Amygdala (tissue), 56 donors: ENCODE results near the gene FFAR1.

ENCODE experiments used
- DNase-seq, 56 donors: peaks; one replicate each; lab custom pipeline; 2025; lab: John Stamatoyannopoulos, UW

Gene FFAR1

DNA sequence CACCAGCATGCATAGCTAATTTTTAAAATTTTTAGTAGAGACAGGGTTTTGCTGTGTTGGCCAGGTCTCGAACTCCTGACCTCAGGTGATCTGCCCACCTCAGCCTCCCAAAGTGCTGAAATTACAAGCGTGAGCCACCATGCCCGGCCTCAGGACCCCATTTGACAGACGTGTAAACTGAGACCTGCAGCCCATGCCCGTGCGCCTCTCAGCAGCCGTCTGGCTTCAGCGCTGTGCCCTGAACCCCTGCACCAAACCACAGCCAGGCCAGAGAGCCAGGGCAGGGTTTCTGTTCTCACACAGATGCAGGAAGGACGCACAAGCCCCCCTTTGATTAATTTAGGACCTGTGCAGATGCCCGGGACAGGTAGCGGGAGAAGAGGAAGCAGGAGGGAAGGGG is 7.3 kb upstream of the FFAR1 start:
- DNase-seq = no peak

DNA sequence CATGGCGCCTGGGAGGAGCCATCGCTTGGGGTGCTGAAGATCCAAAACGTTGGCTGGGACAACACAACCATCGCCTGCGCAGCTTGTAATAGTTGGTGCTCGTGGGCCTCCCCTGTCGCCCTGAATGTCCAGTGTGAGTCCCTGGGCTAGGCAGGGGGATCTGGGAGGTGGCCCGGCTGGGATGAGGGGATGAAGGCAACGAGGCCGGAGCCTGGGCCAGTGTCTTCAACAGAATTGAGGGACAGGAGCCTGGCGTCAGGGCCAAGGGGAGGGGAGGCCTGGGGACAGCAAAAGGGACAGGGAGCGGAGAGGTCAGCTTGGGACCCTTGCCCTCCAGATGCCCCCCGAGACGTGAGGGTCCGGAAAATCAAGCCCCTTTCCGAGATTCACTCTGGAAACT is 6.7 kb upstream of the FFAR1 start:
- DNase-seq = no peak

DNA sequence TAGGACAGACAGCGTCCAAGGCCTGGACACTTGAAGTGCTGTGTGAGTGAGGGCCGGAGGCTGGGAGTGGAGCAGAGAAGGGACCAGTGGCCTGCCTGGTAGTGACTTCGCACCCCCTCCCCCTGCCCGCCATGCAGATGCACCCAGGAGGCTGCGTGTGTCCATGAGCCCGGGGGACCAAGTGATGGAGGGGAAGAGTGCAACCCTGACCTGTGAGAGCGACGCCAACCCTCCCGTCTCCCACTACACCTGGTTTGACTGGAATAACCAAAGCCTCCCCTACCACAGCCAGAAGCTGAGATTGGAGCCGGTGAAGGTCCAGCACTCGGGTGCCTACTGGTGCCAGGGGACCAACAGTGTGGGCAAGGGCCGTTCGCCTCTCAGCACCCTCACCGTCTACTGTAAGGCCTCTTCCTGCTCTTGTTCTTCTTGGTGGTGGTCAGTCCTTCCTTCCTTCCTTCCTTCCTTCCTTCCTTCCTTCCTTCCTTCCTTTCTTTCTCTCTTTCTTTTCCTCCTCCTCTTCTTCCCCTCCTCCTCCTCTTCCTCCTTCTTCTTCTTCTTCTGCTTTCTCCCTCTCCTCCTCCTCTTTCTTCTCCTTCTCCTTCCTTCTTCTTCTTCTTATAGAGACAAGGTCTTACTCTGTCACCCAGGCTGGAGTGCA is 6.0 kb upstream of the FFAR1 start:
- no peak for DNase-seq

DNA sequence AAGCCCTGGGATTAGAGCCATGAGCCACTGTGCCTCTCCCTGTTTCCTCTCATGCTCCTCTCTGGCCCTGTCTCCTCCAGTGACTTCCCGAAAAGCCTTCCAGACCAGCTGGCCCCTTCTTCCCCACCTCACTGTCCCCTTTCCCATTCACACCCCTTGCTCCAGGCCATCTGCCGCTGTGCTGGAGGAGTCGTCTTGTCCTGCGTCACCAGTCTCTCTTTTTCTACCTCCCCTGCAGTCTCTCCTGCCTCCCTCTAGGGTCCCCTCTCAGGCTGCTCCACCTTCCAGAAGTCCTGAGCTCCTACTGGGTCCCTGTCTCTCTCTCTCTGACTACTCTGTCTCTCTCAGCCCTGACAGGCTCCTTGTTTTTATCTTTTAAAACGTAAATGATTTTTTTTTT is 5.3 kb upstream of the FFAR1 start:
- no peak for DNase-seq

DNA sequence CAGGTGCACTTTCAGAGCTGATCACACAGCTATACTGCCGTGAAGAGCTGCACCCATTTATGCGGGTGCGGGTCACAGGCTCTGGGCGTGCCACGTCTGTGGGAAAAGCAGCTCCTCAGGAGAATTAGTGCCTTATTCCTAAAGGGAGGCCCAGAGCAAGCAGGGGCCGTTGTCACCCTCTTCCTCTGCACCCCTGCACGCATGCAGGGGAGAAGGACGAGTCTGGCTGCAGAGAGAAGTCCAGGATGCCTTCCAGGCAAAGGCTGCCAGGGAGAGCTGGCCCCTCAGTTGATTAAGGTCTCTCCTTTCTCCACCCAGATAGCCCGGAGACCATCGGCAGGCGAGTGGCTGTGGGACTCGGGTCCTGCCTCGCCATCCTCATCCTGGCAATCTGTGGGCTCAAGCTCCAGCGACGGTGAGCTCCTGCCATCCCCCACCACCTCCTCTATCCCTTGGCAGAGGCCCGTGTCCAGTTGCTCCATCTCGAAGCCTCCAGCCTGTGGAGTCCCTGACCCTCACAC is 3.1 kb upstream of the FFAR1 start:
- no peak for DNase-seq

DNA sequence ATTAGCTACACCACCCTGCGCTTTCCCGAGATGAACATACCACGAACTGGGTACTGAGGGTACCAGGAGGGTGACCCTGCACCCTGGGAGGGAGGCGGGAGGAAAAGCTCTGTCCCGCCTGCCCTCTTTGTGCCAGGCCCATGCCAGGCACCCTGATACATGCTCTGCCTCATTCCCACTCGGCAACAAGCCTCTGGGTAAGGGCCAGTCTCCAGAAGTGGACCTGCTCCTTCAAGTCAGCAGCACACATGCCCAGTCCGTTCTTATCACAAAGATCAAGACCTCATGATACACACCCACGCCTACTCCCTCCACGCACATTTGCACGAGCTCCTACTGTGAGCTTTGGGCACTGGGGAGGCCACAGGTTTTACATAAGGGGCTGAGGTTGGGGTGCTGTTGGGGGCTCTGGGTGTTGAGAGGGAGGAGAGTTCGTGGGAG is 2.0 kb upstream of the FFAR1 start:
- DNase-seq = no peak

DNA sequence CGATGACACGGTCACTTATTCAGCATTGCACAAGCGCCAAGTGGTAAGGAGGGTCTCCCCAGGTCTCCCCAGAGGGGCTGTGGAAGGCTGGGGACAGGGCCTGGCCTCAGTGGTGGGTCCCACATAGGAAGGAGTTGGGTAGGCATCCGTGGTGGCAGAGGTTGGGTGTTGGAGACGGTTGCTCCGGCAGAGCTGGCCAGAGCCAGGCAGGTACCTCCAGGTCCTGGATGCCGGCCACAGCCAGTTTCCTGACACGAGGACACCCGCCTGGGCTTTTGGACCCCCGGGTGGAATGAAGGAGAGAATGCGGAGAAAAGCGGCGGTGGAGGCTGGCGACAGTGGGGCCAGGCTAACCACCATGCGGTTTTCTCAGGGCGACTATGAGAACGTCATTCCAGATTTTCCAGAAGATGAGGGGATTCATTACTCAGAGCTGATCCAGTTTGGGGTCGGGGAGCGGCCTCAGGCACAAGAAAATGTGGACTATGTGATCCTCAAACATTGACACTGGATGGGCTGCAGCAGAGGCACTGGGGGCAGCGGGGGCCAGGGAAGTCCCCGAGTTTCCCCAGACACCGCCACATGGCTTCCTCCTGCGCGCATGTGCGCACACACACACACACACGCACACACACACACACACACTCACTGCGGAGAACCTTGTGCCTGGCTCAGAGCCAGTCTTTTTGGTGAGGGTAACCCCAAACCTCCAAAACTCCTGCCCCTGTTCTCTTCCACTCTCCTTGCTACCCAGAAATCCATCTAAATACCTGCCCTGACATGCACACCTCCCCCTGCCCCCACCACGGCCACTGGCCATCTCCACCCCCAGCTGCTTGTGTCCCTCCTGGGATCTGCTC is 1.3 kb upstream of the FFAR1 start:
- DNase-seq = no peak

DNA sequence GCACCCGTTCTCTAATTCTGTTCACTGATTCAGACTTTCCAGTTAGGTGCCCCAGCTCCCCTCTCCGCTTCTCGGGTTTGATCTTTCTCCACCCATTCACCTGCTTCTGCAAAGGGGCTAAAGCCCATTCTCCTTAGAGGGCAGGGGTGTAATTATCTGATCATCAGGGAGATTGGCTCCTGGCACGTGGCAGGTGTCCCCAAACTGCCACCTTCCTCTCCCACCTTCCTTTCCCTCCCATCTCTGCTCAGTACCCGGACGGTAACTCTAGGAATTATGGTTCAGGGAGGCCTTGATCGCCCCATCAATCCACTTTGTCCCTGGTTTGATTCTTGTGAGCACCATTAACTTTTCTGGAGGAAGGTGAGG is 212 bp downstream of the FFAR1 start:
- no peak for DNase-seq

DNA sequence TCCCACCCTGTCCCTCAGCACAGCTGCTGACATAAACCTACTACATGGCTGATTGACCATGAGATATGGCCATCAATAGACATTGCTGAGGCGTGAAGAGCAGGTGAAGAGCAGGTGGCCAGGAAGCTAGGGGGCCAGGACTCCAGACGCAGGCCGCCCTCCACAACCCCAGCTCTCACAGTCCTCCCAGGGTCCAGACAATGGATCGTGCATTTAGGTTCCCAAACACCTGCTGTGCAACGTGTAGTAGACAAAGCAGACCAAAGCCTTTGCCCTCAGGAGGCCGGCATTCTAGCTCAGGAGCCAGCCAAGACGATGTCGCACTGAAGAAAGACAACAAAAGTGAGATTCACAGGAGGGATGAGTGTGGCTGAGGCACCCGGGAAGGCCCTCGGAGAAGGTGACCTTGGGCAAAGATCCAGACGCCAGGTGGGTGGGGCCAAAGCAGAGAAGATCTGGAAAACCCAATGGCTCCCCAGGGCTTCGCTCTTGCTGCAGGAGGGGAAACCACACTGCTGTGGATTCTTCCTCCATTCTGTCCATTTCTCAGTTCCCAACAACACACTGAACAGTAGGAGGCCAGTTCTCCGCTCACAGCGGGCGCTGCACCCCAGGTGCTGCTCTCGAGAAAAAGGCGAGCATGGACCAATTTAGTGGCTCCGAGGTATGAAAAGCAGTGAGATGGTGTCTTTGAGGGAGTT is 1.4 kb downstream of the FFAR1 start:
- DNase-seq = no peak

DNA sequence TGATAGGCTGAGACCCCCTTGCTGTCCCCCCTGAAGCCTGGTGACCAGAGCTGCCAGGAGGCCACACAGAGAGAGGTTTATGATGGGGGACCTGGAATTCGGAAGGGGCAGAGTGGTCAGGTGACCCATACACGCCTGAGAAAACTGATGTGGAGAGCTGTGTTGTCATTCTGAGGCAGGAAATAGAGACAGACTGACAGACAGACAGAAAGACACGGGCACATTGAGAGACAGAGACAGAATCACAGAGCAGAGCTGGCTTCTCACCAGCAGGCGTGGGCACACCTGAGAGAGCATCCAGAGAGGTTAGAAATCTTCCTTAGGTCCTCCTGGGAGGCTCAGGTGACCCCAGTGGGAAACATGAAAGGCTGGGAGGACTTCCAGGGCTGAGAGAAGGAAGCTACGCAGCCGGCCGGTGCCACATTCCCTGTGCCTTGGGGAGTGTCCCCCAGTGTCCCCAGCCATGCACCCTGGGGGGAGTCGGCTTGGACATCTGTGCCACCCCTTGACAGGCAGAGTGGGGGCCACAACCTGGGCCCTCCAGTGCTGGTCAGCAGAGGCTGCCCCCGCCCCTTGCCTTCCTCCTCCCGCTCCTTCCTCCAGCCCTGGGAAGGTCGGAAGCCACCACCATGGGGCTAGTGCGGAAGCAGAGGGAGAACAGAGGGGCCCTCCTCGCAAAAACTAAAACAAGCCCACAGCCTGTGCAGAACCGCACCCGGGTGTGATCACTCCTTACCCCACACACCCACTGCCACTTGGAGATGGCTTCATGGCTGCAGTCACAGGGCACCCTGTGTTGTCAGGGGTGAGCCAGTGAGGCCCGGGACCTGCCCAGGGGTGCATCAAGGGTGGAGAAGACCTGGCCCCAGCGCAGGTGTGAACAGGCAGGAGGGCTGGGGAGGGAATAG is 2.2 kb downstream of the FFAR1 start:
- DNase-seq = no peak

DNA sequence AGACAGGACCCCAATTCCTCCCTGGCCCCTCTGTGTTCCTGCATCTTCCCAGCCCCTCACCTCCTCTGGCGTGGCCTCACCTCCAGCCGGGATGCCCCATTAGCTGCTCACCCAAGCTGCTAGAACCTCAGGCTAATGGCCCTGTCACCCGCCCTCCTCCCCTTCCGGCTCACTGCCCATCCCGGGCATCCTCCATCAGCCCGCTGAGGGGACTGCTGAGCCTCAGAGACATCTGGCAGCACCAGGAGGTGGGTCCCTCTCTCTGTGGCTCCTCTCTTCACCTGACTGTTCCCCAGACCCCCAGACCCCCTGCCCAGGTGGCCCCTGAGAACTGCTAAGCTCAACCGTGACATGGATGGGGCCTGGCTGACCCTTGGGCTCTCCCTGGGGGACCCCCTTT is 2.9 kb downstream of the FFAR1 start:
- DNase-seq = no peak

DNA sequence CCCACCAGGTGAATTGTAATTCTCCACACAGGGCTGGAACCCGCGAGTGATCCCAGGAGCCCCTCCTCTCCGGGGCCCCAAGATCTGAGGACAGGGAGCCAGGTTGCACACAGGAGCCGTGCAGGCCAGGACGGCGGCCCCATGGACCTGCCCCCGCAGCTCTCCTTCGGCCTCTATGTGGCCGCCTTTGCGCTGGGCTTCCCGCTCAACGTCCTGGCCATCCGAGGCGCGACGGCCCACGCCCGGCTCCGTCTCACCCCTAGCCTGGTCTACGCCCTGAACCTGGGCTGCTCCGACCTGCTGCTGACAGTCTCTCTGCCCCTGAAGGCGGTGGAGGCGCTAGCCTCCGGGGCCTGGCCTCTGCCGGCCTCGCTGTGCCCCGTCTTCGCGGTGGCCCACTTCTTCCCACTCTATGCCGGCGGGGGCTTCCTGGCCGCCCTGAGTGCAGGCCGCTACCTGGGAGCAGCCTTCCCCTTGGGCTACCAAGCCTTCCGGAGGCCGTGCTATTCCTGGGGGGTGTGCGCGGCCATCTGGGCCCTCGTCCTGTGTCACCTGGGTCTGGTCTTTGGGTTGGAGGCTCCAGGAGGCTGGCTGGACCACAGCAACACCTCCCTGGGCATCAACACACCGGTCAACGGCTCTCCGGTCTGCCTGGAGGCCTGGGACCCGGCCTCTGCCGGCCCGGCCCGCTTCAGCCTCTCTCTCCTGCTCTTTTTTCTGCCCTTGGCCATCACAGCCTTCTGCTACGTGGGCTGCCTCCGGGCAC is 3.9 kb downstream of the FFAR1 start:
- no peak for DNase-seq

DNA sequence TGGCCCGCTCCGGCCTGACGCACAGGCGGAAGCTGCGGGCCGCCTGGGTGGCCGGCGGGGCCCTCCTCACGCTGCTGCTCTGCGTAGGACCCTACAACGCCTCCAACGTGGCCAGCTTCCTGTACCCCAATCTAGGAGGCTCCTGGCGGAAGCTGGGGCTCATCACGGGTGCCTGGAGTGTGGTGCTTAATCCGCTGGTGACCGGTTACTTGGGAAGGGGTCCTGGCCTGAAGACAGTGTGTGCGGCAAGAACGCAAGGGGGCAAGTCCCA is 4.4 kb downstream of the FFAR1 start:
- no peak for DNase-seq

DNA sequence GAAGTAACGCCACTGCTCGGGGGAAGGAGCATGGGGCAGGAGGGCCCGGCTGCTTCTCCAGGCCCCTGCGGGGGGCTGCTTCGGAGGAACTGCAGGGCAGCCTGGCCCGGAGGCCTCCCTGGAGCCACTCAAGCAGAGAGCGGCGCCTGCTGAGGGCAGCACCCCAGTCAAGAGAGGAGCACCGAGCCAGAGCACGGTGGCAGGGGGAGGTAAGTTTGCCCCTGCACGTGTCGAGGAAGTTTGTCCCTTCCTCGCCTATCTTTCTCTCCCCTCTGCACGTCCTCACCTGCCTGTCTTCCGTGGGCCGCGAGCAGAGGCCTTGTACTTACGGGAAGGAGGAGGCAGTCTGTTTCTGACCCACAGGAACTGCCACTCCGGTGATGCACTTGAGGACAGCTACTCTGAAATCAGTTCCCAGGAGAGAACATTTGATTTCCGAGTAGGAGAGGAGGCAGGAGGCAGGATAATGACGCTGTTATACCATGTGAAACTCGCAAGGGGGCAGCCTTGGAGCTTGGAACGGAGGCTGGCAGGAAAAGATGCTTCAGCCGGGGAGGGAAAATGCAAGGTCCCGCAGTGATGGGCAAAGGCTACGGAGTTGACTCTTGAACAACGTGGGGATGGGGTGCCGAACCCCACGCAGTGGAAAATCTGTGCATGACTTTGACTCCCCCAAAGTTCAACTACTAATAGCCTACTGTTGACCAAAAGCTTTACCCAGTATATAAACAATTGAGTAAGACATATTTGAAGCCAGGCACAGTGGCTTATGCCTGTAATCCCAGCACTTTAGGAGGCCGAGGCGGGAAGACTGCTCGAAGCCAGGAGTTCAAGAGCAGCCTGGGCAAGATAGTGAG is 5.0 kb downstream of the FFAR1 start:
- peak in 47 of 56 donors; percentile 6 to 78 (median 45) for DNase-seq

DNA sequence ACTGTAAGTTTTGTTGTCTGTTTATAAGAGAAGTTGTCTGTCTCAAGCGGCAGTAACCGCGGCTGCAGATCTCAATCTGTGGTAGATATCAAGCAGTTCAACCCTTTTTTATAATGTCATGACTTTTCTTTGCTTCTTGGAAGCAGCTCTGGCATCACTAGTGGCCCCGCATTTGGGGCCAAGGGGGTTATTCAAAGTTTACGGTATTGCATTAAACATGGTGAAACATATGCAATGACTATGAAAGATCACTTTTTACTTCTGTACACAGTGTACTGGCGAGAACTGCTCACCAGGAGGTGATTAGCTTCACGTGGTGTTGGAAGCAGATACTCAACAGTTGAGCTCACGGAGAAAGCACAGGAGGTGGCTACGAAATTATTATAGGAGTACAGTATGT is 5.9 kb downstream of the FFAR1 start:
- DNase-seq = no peak

DNA sequence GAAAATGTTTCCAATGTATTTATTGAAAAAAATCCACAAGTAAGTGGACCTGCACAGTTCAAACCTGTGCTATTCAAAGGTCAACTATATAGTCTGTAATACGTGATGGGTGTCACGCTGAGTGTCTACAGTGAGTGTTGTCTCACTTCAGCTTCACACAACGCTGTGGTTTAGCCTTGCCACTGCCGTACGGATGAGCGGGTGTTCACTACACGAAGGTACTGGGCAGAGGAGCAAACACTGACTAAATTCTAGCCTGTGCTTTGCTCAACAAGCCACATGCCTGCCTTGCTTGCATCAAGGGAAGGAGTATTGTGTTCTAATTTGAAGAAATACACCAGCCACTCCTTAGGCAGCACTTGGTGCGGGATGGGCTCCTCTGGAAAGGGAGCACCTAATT is 7.2 kb downstream of the FFAR1 start:
- DNase-seq = no peak

DNA sequence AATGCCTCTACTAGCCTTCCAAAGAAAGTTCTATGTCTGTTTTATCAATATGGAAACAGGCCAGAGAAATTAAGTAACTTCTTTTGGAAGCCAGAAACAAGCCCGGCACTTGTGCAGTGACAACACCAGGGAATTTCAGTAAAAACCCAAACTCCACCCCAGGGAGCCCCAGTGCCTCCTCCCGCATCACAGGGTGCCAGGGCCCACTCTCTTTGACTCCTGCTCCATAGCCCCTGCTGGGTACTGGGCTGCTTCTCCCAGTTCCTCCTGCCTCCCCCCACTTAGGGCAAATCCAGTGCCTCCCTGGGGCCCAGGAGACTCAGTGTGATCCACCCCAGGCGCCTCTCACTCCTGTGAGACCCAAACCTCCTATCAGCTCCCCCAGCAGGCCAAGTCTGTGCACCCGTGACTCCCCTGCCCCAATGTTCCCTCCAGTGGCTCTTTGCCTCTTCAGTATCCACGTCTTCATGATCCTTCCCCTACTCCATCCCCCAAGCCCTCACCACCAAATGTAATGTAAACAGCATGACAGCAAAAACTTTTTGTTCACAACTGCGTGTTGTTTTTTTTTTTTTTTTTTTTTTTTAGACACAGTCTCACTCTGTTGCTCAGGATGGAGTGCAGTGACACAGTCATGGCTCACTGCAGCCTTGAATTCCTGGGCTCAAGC is 8.2 kb downstream of the FFAR1 start:
- DNase-seq = no peak

DNA sequence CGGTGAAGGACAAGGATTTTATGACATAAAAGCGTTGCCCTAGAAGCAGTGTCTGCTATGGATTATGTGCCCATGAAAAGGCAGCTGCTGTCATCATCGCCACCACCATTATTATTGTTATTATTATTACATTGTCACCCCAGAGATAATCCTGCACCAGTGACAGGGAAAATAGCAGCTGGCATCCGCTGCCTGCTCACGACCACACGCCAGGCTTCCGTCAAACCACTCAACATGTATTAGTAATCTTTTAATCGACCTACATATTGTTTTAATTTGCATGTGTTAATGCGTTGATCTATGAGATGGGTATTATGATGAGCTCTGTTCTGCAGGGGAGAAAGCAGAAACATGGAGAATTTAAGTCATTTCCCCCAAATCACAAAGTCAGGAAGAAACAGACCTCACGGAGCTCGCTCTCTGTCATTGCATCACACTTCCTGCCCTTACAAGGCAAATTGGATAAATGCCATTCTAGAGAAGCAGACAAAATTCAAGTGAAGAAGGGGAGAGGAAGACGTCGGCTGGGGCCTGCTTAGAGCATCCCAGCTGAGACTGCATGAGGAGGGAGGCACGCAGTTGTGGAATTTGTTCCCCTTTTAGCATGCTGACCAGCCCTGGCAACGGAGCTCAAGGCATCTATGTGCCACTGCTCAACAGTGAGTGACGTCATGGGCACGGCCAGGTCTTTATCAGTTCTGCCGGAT is 10.3 kb downstream of the FFAR1 start, which contains the start of gene FFAR3:
TSS of gene FFAR3 (plus strand) at position 594 of the 707 bp plus-strand sequence. CDS start 431 bp downstream, outside the sequence.
- peak in 11 of 56 donors; percentile 4 to 53 (median 19) for DNase-seq
